Ishikawa (cell line): ENCODE measurements around the gene PRR20A.
"Not testable (repeated sequence)": the region's sequence is repeated elsewhere in the genome, so short reads cannot be mapped to it uniquely, and the experiment has no call there.

Source experiments
- CEBPB ChIP-seq: IDR thresholded peaks from 2 replicates; pipeline ENCODE4 v1.6.1; 2012
- CREB1 ChIP-seq: IDR thresholded peaks from 2 replicates; pipeline ENCODE4 v1.6.1; 2012; ENCODE audit warnings: low read depth
- EGR1 ChIP-seq: IDR thresholded peaks from 2 replicates; pipeline ENCODE4 v1.6.1; 2012
- EP300 ChIP-seq: IDR thresholded peaks from 2 replicates; pipeline ENCODE4 v1.6.1; 2012; ENCODE audit warnings: borderline replicate concordance
- FOXM1 ChIP-seq: IDR thresholded peaks from 2 replicates; pipeline ENCODE4 v1.6.1; 2012; ENCODE audit warnings: low read depth, borderline replicate concordance
- NFIC ChIP-seq: IDR thresholded peaks from 2 replicates; pipeline ENCODE4 v1.6.1; 2012
- RAD21 ChIP-seq: IDR thresholded peaks from 2 replicates; pipeline ENCODE4 v1.6.1; 2012; ENCODE audit warnings: low read depth
- TAF1 ChIP-seq: IDR thresholded peaks from 2 replicates; pipeline ENCODE4 v1.6.1; 2012; ENCODE audit warnings: low read depth, mild to moderate bottlenecking
- TCF12 ChIP-seq: IDR thresholded peaks from 2 replicates; pipeline ENCODE4 v1.6.1; 2012; ENCODE audit warnings: low read depth
- TEAD4 ChIP-seq: IDR thresholded peaks from 2 replicates; pipeline ENCODE4 v1.6.1; 2012
- YY1 ChIP-seq: IDR thresholded peaks from 2 replicates; pipeline ENCODE4 v1.6.1; 2012; ENCODE audit warnings: low read depth
- ZBTB7A ChIP-seq: IDR thresholded peaks from 2 replicates; pipeline ENCODE4 v1.6.1; 2012; ENCODE audit warnings: low read depth
- TF ChIP-seq, protein P1 (sequence below): IDR thresholded peaks from 2 replicates; pipeline ENCODE4 v1.6.1; 2012
- TF ChIP-seq, protein P2 (sequence below): IDR thresholded peaks from 2 replicates; pipeline ENCODE4 v1.6.1; 2012; ENCODE audit warnings: low read depth, mild to moderate bottlenecking
- TF ChIP-seq, protein P3 (sequence below): IDR thresholded peaks from 2 replicates; pipeline ENCODE4 v1.6.1; 2012

The PRR20A gene

DNA sequence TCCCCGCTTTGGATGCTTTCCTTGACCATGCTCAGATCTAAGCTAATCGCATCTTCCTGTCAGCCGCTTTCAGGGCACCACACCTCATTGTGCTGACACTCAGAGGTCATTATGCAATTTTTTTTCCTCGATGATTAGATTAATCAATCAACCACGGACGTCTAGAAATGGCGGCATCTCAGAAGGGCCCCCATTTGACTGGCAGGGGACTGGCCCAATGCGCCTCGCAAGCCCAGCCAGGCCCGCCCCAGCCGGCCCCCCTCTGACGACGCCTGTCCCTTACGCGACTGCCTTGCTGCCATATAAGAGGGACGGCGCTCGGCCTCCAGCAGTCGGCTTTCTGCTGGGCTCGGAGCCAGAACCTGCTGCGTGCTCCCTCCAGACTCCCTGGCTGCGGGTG is 13.0 kb downstream of the PRR20A start, which contains the start of gene PRR20C:
TSS of gene PRR20C (plus strand) at position 301 of the 400 bp plus-strand sequence. CDS start 387 bp downstream, outside the sequence.
- not testable (repeated sequence) for TF ChIP-seq EP300, RAD21
- TF ChIP-seq, protein P1, sequence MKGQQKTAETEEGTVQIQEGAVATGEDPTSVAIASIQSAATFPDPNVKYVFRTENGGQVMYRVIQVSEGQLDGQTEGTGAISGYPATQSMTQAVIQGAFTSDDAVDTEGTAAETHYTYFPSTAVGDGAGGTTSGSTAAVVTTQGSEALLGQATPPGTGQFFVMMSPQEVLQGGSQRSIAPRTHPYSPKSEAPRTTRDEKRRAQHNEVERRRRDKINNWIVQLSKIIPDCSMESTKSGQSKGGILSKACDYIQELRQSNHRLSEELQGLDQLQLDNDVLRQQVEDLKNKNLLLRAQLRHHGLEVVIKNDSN = not testable (repeated sequence)

DNA sequence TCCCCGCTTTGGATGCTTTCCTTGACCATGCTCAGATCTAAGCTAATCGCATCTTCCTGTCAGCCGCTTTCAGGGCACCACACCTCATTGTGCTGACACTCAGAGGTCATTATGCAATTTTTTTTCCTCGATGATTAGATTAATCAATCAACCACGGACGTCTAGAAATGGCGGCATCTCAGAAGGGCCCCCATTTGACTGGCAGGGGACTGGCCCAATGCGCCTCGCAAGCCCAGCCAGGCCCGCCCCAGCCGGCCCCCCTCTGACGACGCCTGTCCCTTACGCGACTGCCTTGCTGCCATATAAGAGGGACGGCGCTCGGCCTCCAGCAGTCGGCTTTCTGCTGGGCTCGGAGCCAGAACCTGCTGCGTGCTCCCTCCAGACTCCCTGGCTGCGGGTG is 19.6 kb downstream of the PRR20A start, which contains the start of gene PRR20D:
TSS of gene PRR20D (plus strand) at position 301 of the 400 bp plus-strand sequence. CDS start 387 bp downstream, outside the sequence.
- not testable (repeated sequence) for TF ChIP-seq ZBTB7A, EGR1
- TF ChIP-seq, protein P2, sequence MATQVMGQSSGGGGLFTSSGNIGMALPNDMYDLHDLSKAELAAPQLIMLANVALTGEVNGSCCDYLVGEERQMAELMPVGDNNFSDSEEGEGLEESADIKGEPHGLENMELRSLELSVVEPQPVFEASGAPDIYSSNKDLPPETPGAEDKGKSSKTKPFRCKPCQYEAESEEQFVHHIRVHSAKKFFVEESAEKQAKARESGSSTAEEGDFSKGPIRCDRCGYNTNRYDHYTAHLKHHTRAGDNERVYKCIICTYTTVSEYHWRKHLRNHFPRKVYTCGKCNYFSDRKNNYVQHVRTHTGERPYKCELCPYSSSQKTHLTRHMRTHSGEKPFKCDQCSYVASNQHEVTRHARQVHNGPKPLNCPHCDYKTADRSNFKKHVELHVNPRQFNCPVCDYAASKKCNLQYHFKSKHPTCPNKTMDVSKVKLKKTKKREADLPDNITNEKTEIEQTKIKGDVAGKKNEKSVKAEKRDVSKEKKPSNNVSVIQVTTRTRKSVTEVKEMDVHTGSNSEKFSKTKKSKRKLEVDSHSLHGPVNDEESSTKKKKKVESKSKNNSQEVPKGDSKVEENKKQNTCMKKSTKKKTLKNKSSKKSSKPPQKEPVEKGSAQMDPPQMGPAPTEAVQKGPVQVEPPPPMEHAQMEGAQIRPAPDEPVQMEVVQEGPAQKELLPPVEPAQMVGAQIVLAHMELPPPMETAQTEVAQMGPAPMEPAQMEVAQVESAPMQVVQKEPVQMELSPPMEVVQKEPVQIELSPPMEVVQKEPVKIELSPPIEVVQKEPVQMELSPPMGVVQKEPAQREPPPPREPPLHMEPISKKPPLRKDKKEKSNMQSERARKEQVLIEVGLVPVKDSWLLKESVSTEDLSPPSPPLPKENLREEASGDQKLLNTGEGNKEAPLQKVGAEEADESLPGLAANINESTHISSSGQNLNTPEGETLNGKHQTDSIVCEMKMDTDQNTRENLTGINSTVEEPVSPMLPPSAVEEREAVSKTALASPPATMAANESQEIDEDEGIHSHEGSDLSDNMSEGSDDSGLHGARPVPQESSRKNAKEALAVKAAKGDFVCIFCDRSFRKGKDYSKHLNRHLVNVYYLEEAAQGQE = not testable (repeated sequence)

DNA sequence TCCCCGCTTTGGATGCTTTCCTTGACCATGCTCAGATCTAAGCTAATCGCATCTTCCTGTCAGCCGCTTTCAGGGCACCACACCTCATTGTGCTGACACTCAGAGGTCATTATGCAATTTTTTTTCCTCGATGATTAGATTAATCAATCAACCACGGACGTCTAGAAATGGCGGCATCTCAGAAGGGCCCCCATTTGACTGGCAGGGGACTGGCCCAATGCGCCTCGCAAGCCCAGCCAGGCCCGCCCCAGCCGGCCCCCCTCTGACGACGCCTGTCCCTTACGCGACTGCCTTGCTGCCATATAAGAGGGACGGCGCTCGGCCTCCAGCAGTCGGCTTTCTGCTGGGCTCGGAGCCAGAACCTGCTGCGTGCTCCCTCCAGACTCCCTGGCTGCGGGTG is 26.2 kb downstream of the PRR20A start, which contains the start of gene PRR20E:
TSS of gene PRR20E (plus strand) at position 301 of the 400 bp plus-strand sequence. CDS start 387 bp downstream, outside the sequence.
- TF ChIP-seq, protein P2 = not testable (repeated sequence)
- TF ChIP-seq TAF1, CEBPB: not testable (repeated sequence)

DNA sequence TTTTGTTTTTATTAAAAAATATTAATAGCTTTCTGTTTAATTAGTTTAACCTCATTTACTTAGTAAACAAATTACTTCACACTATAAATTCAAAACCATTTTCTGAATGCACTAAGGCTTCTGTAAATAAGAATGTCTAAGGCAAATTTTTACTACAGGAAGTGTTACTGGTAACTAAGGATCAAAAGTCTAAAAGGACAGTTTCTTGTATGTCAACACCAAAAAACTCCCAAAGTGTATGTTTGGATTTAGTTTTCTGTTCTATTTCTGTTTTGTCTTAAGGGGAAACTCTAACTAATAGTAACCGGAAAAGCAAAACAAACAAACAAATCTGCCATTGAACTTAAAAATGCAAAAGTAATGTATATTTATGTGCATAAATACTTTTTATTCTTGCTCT is 50.9 kb downstream of the PRR20A start:
- TF ChIP-seq TCF12 = no peak
- TF ChIP-seq EP300 = no peak
- no peak for TF ChIP-seq YY1
- no peak for TF ChIP-seq CEBPB
- TF ChIP-seq, protein P3, sequence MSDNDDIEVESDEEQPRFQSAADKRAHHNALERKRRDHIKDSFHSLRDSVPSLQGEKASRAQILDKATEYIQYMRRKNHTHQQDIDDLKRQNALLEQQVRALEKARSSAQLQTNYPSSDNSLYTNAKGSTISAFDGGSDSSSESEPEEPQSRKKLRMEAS = no peak
- TF ChIP-seq NFIC = no peak
- no peak for TF ChIP-seq TAF1
- TF ChIP-seq CREB1 = no peak
- TF ChIP-seq, protein P2 = no peak
- no peak for TF ChIP-seq FOXM1
- TF ChIP-seq EGR1 = no peak
- TF ChIP-seq, protein P1 = no peak
- no peak for TF ChIP-seq ZBTB7A
- TF ChIP-seq RAD21 = no peak
- no peak for TF ChIP-seq TEAD4
